Esophagus squamous epithelium (tissue), 4 donors: ENCODE measurements around the gene CTR9.

Experiments
- CTCF ChIP-seq, 6 experiments: fragments of 450-650 bp in 4 of 6; fragments of 200-600 bp in 2 of 6; sonication (generic) in 2 of 6; IDR thresholded peaks; one replicate each; pipeline ENCODE4 v1.5.1; 2016 to 2019; ENCODE audit warnings: antibody characterized with exemption in 6 of 6, mild to moderate bottlenecking in 4 of 6, moderate library complexity in 4 of 6
- POLR2A ChIP-seq, 4 donors: fragments of 450-650 bp; IDR thresholded peaks; one replicate each; pipeline ENCODE4 v1.6.1; 2017; ENCODE audit warnings: antibody characterized with exemption in 4 of 4, mild to moderate bottlenecking in 4 of 4, moderate library complexity in 3 of 4

DNA sequence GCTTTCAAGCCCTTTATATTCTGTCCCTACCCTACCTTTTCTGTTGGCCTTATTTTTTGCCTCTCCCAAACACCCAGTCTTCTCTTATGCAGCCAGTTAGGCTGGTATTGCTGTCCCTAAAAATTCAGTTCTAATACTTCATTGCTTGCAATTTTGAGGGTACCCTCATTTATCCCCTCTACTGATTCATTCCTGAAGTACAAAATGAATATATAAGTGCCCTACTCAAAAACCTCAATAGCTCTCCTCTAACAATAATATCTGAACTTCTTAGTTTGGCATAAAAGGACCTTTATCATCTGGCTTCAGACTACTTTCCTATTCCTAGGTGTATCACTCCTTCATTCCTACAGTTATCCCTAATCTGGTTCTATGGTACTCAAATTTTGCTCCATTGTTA is 62.9 kb downstream of the CTR9 start:
- TF ChIP-seq POLR2A (IDR thresholded peaks at IDR 0.05) (no peak), CTCF (IDR thresholded peaks at IDR 0.05) (no peak)
